ENCODE measurements around the gene GPR78.

GRCh38 chr4:8552024-8552423 lies 28.2 kb upstream of the GPR78 start:
- TF ChIP-seq CTCF (IDR thresholded peaks at IDR 0.05; ENCODE audit: low read depth, low read length) (no peak), EZH2phosphoT487 (IDR thresholded peaks at IDR 0.05; ENCODE audit: low read depth) (no peak)
